Mucosa of descending colon (tissue), 3 donors: Measurements from ENCODE around the gene SCNN1B. TPM values are rescaled to one million over a fixed set of nuclear protein-coding genes. Genes with fewer than 3 reads are reported as not detected.

Source experiments
- ATAC-seq: fragments of 200-7000 bp; cut with Tn5 transposase; one replicate; pipeline ENCODE4 v1.9.1; 2020; ENCODE audit warnings: mild to moderate bottlenecking, moderate library complexity
- DNase-seq, 3 donors: peaks; one replicate each; pipeline ENCODE4 v3.0.0-alpha.2; 2020
- H3K36me3 ChIP-seq: fragments of 200-600 bp; one replicate; pipeline ENCODE4 v1.8.0; 2021; ENCODE audit warnings: low read depth, mild to moderate bottlenecking
- H3K4me1 ChIP-seq: fragments of 200-600 bp; one replicate; pipeline ENCODE4 v1.8.0; 2021; ENCODE audit warnings: low read depth, mild to moderate bottlenecking
- H3K4me3 ChIP-seq: fragments of 200-600 bp; one replicate; pipeline ENCODE4 v1.8.0; 2021; ENCODE audit warnings: mild to moderate bottlenecking
- H3K9me3 ChIP-seq: fragments of 200-600 bp; one replicate; pipeline ENCODE4 v1.8.0; 2021; ENCODE audit warnings: mild to moderate bottlenecking
- intact Hi-C, 2 donors: fragments of 100-400 bp; cut with DNase I in 1 of 2; cut with micrococcal nuclease in 1 of 2; formaldehyde crosslinking; loops; one replicate each; pipeline versions ENCODE4 v1.11.0 to v1.11.1; 2022; cut with DNase I, micrococcal nuclease
- total RNA-seq, 3 donors: library from RNA; stranded (reverse); fragmentation: NEBNext Ultra II Directional in 2 of 3; extraction: Animal tissue kit (Norgen Biotek cat#: 25700) in 2 of 3; gene quantifications; one replicate each; pipeline versions ENCODE4 v1.2.1 to v1.2.4, GENCODE V29; 2021 to 2023
- TF ChIP-seq, protein P1 (sequence below): fragments of 200-600 bp; IDR thresholded peaks from one replicate; pipeline ENCODE4 v1.8.0; 2022; ENCODE audit warnings: antibody characterized with exemption, mild to moderate bottlenecking
- donor health status: DM: no; HTN: no; CAD: no; lungs with moderate emphysema.
- donor health status: DM: no; HTN: no; CAD: no.
- donor health status: DM: no; HTN: yes; CAD: no.

The SCNN1B gene
- total RNA-seq, 3 donors from 2014 or later: 164 to 452 (median 204) TPM

GRCh38 chr16:23424292-23424958, 122.3 kb downstream of the SCNN1B start:
- Histone ChIP-seq H3K4me3 (no peak overlapping the region), H3K4me1 (peaks cover 20% of the 10 kb centered on the region), H3K9me3 (no peaks in the 10 kb centered on the region), H3K36me3 (no peaks in the 10 kb centered on the region)
- TF ChIP-seq, protein P1, sequence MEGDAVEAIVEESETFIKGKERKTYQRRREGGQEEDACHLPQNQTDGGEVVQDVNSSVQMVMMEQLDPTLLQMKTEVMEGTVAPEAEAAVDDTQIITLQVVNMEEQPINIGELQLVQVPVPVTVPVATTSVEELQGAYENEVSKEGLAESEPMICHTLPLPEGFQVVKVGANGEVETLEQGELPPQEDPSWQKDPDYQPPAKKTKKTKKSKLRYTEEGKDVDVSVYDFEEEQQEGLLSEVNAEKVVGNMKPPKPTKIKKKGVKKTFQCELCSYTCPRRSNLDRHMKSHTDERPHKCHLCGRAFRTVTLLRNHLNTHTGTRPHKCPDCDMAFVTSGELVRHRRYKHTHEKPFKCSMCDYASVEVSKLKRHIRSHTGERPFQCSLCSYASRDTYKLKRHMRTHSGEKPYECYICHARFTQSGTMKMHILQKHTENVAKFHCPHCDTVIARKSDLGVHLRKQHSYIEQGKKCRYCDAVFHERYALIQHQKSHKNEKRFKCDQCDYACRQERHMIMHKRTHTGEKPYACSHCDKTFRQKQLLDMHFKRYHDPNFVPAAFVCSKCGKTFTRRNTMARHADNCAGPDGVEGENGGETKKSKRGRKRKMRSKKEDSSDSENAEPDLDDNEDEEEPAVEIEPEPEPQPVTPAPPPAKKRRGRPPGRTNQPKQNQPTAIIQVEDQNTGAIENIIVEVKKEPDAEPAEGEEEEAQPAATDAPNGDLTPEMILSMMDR: no peak
- peak; percentile 83 to 86 (median 83) for DNase-seq
- ATAC-seq: peak; percentile 84
- intact Hi-C loops: no loop called here

- intact Hi-C loops: no loop called here
- H3K4me1 ChIP-seq: peaks cover 16% of the 10 kb centered on the region
- no peaks in the 10 kb centered on the region for H3K36me3 ChIP-seq
- DNase-seq (no peak), ATAC-seq (no peak)
- H3K9me3 ChIP-seq: no peaks in the 10 kb centered on the region
- H3K4me3 ChIP-seq: no peak overlapping the region
- TF ChIP-seq, protein P1: no peak
Measured at GRCh38 chr16:23428351-23428750, 126.2 kb downstream of the SCNN1B start.

Other genes with a start within 250 kb of the SCNN1B start
- gene USP31, start 152.8 kb upstream of the SCNN1B start, total RNA-seq: 10 to 100 TPM in 1 of 3 donors, 1 to 10 TPM in 2; 6.5 to 15.1 (median 7.7) TPM
- 10 to 100 TPM in 1 of 3 donors, 1 to 10 TPM in 2; 1.9 to 52.4 (median 4.2) TPM for gene SCNN1G, start 119.6 kb upstream of the SCNN1B start, total RNA-seq
- gene COG7, start 150.9 kb downstream of the SCNN1B start, total RNA-seq: 10 to 100 TPM; 25.4 to 40.5 (median 32.6) TPM
- 10 to 100 TPM; 37.9 to 62.6 (median 47.6) TPM for gene GGA2, start 208.2 kb downstream of the SCNN1B start, total RNA-seq